Right ventricle myocardium superior (tissue), 1 donor: Measurements from ENCODE around the gene TSPAN6. TPM values are rescaled to one million over a fixed set of nuclear protein-coding genes. Genes with fewer than 3 reads are reported as not detected.

Experiments used
- ATAC-seq: fragments of 200-7000 bp; cut with Tn5 transposase; one replicate; pipeline ENCODE4 v1.9.1; 2020; ENCODE audit warnings: mild to moderate bottlenecking; ENCODE audit not compliant: poor library complexity
- DNase-seq: peaks from one replicate; pipeline ENCODE4 v3.0.0-alpha.2; 2020
- intact Hi-C: fragments of 100-400 bp; cut with DNase I; formaldehyde crosslinking; loops from one replicate; pipeline ENCODE4 v1.11.2; 2022
- long read RNA-seq: library from polyadenylated mRNA; unstranded; transcript quantifications from one replicate; pipeline ENCODE4 v2.0.0, GENCODE V29; 2021
- total RNA-seq: library from RNA; stranded (reverse); fragmentation: NEBNext Ultra II Directional; extraction: Animal tissue kit (Norgen Biotek cat#: 25700); gene quantifications from one replicate; pipeline ENCODE4 v1.2.1, GENCODE V29; 2021
- donor health status: DM: no; HTN: yes; CAD: no; lungs with severe emphysema.

The TSPAN6 gene, protein sequence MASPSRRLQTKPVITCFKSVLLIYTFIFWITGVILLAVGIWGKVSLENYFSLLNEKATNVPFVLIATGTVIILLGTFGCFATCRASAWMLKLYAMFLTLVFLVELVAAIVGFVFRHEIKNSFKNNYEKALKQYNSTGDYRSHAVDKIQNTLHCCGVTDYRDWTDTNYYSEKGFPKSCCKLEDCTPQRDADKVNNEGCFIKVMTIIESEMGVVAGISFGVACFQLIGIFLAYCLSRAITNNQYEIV
- total RNA-seq = 4.2 TPM
- long read RNA-seq, transcript TSPAN6-201 (8 exons, 2,206 nt) = major isoform, 14 of 16 reads
- long read RNA-seq, partial matches to known transcripts = 0 of 16 reads
- long read RNA-seq, other reads (novel, unspliced or antisense) = 2 of 16 reads

- ATAC-seq (peak; percentile 100), DNase-seq (peak; percentile 86)
- intact Hi-C loops = no loop called here
Measured at GRCh38 chrX:100636321-100636991, at the start of gene TSPAN6. TSPAN6 (minus strand) TSS chrX:100636806; CDS start chrX:100636694, 112 bp downstream.

GRCh38 chrX:100685997-100686305 lies 49.3 kb upstream of the TSPAN6 start:
- DNase-seq = no peak
- no peak for ATAC-seq
- intact Hi-C loops = loop anchor here (5.0 kb wide), 1 partner anchor 81 kb away; no protein-coding TSS in a partner anchor

GRCh38 chrX:100685284-100685996 lies 48.8 kb upstream of the TSPAN6 start:
- ATAC-seq (peak; percentile 74), DNase-seq (no peak)
- intact Hi-C loops = loop anchor here (5.0 kb wide), 1 partner anchor 82 kb away; no protein-coding TSS in a partner anchor

- no peak for ATAC-seq
- intact Hi-C loops = no loop called here
- no peak for DNase-seq
Measured at GRCh38 chrX:100682939-100683338, 46.3 kb upstream of the TSPAN6 start.

DNA sequence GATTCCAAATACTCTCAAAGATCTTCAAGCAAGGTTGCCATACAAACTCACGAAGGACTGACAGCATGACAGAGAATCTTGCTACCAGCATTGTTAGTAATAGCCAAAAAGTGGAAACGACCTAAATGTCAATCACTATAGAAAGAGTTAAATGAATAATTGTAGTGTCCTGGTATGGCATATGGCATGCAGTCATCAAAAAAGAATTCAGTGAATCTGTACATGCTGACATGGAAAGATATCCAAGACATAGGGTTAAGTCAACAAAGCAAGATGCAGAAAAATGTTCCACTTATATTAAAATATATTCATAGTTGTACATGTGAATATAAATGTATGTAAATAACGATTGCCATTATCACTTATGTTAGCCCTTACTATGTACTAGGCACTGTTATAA lies 45.0 kb upstream of the TSPAN6 start:
- ATAC-seq = no peak
- DNase-seq = no peak
- intact Hi-C loops = no loop called here

DNA sequence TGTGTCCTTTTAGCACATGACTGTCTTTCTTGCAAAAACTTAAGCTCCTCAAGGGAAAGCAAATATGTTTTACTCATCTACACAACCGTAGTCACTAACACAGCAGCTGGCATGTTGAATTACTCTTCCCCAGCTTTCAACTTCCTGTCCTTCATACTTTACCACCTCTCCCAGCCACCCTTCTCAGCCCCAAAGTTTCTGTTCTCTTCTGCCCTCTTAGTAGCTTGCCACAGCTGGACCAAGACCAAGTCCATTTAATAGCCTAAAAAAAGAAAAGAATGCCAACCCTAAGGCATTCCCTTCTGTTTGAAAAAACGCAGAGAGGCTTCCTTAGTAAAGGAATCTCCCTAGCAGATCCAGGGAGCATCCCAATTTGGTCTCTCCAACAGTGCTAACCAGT lies 44.1 kb upstream of the TSPAN6 start:
- no peak for ATAC-seq
- DNase-seq = no peak
- intact Hi-C loops = no loop called here

- no peak for ATAC-seq
Measured at GRCh38 chrX:100677611-100678181, 41.1 kb upstream of the TSPAN6 start.

GRCh38 chrX:100674705-100675104 lies 38.1 kb upstream of the TSPAN6 start:
- intact Hi-C loops = no loop called here
- ATAC-seq = no peak

More at GRCh38 chrX:100677611-100678181, 41.1 kb upstream of the TSPAN6 start:
- intact Hi-C loops = no loop called here
- no peak for DNase-seq

DNA sequence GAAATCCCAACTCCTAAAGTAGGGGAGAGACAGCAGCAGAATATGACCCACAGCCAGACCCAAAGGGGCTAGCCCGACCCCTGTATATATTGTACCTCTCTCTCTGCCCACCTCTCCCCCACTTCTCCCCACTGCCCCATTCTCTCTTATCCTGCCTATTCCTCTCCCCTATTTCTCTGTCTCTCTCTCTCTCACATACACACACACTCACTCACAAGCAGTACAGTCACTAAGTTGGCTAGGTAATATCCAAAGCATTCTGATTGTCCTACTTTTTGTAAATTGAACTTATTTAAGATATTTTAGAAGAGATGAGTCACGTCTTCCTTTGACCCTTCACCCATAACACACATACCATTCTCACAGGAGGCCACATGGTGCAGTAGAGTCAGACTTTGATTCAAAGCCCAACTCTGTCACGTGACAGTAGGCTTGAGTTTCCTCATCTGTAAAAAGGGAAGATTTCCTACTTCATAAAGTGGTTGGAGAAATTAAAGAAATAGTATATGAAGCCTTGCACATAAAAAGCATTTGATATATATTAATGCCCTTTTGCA lies 36.9 kb upstream of the TSPAN6 start:
- DNase-seq (no peak), ATAC-seq (no peak)
- intact Hi-C loops = no loop called here

More at GRCh38 chrX:100674705-100675104, 38.1 kb upstream of the TSPAN6 start:
- DNase-seq = no peak

DNA sequence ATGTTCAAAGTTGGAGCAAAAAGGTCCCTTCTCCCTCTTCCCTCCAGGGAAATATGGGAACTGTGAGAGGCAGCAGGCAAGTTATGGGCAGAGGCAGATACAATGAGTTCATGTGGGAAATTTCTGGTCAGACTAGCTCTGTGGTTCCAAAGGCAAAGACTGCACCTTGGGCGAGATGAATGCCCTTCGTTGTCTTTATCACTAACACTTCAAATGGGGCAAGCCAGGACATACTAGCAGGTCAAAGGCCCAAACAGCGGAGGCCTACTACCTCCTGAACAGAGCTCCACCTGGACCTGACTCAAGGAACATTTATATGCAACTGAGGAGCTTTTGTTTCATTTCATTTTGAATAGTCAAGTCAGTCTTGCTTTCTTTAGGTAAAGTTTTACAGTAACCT lies 36.4 kb upstream of the TSPAN6 start:
- no peak for DNase-seq
- no peak for ATAC-seq
- intact Hi-C loops = no loop called here

- DNase-seq (no peak), ATAC-seq (no peak)
- intact Hi-C loops = no loop called here
Measured at GRCh38 chrX:100663642-100664041, 27.0 kb upstream of the TSPAN6 start.

DNA sequence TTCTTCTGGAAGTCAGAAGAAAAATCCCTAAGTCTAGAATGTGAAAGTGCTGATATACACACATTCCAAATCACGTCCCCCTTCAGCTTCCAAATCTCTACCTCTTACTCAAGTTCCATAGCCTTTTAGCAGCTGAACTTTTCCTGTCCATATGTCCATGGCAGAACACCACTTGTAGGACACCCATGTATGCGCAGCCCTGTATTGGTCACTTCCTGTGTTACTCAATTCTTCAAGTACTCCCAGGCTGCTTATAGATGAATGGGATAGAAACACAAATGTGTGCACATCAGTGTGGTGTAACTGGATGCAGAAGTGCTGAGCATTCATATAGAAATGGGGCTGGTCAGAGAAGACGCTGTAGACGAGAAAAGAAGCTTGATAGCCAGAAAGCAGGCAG lies 26.2 kb upstream of the TSPAN6 start:
- DNase-seq (no peak), ATAC-seq (no peak)
- intact Hi-C loops = no loop called here

DNA sequence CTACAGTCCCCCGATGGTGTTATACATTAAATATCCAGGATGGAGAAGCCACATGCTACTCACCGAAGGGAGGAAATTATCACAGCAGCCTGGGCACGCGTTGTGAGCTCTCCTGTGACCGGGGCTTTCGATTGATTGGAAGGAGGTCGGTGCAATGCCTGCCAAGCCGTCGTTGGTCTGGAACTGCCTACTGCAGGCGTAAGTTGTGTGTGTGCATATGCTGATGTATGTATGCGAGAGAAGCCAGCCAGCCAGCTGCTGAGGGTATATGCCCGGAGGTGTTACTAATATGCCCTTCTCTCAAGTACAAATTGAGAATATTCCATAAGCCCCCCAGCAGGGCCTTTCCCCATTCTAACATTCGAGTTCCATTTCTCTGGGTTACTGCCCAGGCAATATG lies 25.6 kb upstream of the TSPAN6 start:
- ATAC-seq (no peak), DNase-seq (no peak)
- intact Hi-C loops = no loop called here

DNA sequence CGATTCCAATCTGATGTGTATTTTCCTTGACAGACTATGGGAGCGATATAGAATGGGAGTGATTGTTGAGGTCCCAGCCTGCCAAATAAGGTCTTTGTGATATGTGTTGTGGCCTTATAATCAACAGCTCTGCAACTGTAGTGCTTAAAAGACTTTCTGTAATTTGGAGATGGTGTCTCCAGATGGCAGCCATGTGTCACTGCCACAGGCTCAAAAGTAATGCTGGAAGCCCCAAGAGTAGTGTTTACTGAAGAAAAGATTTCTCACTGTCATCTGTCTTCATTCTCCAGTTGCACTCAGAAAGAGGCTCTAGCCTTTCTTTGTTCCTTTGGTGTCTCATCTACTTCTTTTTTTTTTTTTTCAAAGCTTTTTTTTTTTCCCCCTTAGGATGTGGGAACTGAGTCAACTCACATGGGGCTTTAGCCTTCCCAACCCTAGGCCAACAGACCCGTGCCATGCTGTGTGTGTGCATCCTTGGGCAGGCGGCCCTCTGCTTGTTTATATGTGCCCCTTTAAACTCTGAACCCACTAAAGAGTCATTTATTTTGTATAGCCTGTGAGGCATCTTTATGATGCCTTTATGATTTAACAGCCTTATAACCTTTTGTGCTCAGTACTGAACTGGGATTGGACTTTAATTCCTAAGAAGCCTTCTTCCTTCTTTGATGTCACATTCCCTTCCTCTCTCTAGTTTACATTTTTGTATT lies 23.0 kb upstream of the TSPAN6 start:
- no peak for ATAC-seq

DNA sequence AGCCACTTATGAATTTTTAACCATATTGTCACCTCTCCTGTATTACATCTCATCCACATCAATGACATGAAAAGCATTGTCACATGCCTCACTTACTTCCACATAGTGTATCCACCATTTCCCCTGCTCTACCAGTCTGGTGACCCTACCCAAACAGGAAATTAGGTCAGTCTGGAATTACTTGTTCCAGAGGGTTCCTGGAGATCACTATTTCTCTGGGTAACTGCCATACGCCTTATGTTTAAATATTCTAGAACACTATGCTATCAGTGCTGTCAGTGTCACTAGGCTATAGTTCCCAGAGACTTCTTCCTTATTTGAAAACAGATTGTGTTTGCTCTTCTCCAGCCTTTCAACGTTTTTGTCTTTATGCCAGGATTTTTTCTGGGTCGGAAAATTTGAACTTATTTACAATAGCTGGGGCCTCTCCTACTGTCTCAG lies 22.4 kb upstream of the TSPAN6 start:
- ATAC-seq = no peak
- DNase-seq = no peak
- intact Hi-C loops = no loop called here

More for the DNA sequence above, 23.0 kb upstream of the TSPAN6 start:
- intact Hi-C loops = no loop called here
- DNase-seq = no peak

DNA sequence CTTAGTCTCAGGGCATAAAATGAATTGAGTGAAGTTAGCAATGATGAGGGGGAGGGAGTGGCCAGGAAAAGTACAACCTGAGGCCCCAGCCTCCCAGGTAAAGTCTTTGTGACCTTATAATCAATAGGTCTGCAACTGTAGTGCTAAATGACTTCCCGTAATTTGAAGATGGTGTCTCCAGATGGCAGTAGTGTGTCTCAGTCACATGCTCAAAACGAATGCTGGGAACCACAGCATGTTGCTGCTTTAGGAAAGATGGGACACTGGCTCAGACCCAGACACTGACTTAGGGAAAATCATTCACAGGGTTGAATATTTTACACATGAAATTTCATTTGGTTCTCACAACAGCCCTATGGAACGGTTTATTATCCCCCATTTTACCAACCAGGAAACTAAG lies 17.7 kb upstream of the TSPAN6 start:
- DNase-seq = no peak
- intact Hi-C loops = no loop called here
- no peak for ATAC-seq

DNA sequence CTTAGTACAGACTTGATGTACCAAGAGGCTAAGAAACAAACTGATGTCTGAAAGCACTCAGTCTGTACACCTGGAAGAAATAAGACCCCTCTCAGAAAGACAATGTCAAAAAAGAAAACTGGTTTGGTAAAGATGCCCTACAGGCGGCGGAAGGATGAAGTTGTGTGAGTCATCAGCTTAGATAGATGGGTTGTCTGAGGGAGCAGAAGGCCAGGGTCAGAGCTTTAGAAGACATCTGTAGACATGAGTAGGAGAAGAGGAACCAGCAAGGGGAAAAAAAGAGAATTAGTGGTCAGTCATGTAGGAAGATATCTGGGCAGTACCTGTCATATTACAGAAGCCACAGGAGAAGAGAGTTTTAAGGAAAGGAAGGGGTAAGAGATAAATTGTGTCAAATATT lies 15.7 kb upstream of the TSPAN6 start:
- intact Hi-C loops = no loop called here
- no peak for DNase-seq
- no peak for ATAC-seq

DNA sequence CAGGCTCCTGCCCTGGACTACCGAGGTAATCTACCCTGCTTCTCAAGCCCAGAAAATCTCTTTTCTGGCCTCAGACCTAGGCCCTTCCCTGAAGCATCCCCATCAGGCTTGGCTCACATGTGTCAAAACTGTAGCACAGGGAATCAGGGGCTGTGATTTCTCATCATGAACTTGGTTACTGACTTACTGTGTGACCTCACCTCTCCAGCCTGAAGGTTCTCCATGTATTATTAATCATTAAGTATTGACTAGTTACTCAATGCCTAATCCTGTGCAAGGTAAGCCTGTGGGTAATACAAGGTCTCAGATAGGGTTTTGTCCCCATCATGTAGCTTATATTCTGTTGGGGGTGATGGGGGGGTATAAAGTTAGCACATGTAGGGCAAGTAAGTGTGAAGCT lies 14.2 kb upstream of the TSPAN6 start:
- ATAC-seq = no peak
- DNase-seq = no peak
- intact Hi-C loops = no loop called here
